HepG2 (cell line): ENCODE measurements around the gene SNX22. TPM values are rescaled to one million over a fixed set of nuclear protein-coding genes. Genes with fewer than 3 reads are reported as not detected.
A peak's percentile ranks its signal among the peaks of the same experiment; 100 is the strongest.

ENCODE experiments used
- ARID4A ChIP-seq: sonication (generic); formaldehyde crosslinking; IDR thresholded peaks from 2 replicates; pipeline ENCODE4 v1.5.0; 2020; ENCODE audit warnings: mild to moderate bottlenecking, missing genetic modification reagents, borderline replicate concordance
- HNF1A ChIP-seq, 2 experiments: sonication (generic) in 1 of 2; formaldehyde crosslinking in 1 of 2; IDR thresholded peaks; 2 replicates each; pipeline versions ENCODE4 v1.4.0 to v1.6.1; 2016 to 2020; ENCODE audit warnings: borderline replicate concordance in 1 of 2, low read depth in 1 of 2, mild to moderate bottlenecking in 1 of 2, missing genetic modification reagents in 1 of 2
- NCOA2 ChIP-seq: sonication (generic); formaldehyde crosslinking; IDR thresholded peaks from 2 replicates; pipeline ENCODE4 v1.8.0; 2022; ENCODE audit warnings: inconsistent platforms
- ZNF280D ChIP-seq: sonication (generic); formaldehyde crosslinking; IDR thresholded peaks from 2 replicates; pipeline ENCODE4 v1.5.1; 2020; ENCODE audit warnings: mild to moderate bottlenecking, missing genetic modification reagents
- ZNF3 ChIP-seq: IDR thresholded peaks from 2 replicates; pipeline ENCODE4 v1.7.0; 2017; ENCODE audit warnings: inconsistent platforms
- ZNF687 ChIP-seq: sonication (generic); formaldehyde crosslinking; IDR thresholded peaks from 2 replicates; pipeline ENCODE4 v1.5.1; 2020; ENCODE audit warnings: mild to moderate bottlenecking, missing genetic modification reagents, moderate library complexity
- ZNF768 ChIP-seq: sonication (generic); formaldehyde crosslinking; IDR thresholded peaks from 2 replicates; pipeline ENCODE4 v1.4.0; 2020; ENCODE audit warnings: missing genetic modification reagents
- polyA plus RNA-seq, 8 experiments: library from polyadenylated mRNA; depleted of rRNA in 3 of 8; stranded (reverse) in 7 of 8; unstranded in 1 of 8; fragments of >200 nt; fragmentation: Illumina TruSeq in 4 of 8; extraction: Trizol in 4 of 8; gene quantifications; 2 replicates each; pipeline versions ENCODE4 v1.2.1 to v1.2.3, GENCODE V29; 2011 to 2016; ENCODE audit warnings: low read depth in 4 of 8, missing spikeins in 1 of 8, mixed read lengths in 1 of 8; ENCODE audit not compliant: insufficient read depth in 1 of 8
- total RNA-seq, 5 experiments: library from RNA; depleted of rRNA; stranded (reverse); fragments of >200 nt; fragmentation: Illumina TruSeq; extraction: Trizol; gene quantifications; 2 replicates each; pipeline ENCODE4 v1.2.3, GENCODE V29; 2016; ENCODE audit warnings: low read depth in 1 of 5

SNX22 gene
- total and polyA plus RNA-seq, 2 of the 13 experiments (the other 11 are each of a cell fraction or from before 2014, with no cell fraction given) = 2.3 to 5.5 TPM

- peak; percentile 48; the same call in 1 of the 2 replicates for TF ChIP-seq ARID4A (CRISPR knock-in tag)
- peak; percentile 47; the same call in 1 of the 2 replicates for TF ChIP-seq ZNF768
- TF ChIP-seq HNF1A (IDR thresholded peaks at IDR 0.05; ENCODE audit: low read depth) = no peak
- peak; percentile 72; the same call in 1 of the 2 replicates for TF ChIP-seq HNF1A (CRISPR knock-in tag; IDR thresholded peaks at IDR 0.05; ENCODE audit: borderline replicate concordance)
- peak; percentile 90 for TF ChIP-seq ZNF687
- peak; percentile 65 for TF ChIP-seq NCOA2 (CRISPR knock-in tag)
- no peak for TF ChIP-seq ZNF3 (CRISPR knock-in tag)
- 0 out of 2 replicates have a peak, but pooled peaks have one; percentile 40 for TF ChIP-seq ZNF280D (CRISPR knock-in tag)
These were observed 4.4 kb upstream of the SNX22 start (continued) for GRCh38 chr15:64146885-64147681.
